Measurements from ENCODE around the gene CCDC90B.
"Not testable (repeated sequence)": the region's sequence is repeated elsewhere in the genome, so short reads cannot be mapped to it uniquely, and the experiment has no call there.

Gene CCDC90B

DNA sequence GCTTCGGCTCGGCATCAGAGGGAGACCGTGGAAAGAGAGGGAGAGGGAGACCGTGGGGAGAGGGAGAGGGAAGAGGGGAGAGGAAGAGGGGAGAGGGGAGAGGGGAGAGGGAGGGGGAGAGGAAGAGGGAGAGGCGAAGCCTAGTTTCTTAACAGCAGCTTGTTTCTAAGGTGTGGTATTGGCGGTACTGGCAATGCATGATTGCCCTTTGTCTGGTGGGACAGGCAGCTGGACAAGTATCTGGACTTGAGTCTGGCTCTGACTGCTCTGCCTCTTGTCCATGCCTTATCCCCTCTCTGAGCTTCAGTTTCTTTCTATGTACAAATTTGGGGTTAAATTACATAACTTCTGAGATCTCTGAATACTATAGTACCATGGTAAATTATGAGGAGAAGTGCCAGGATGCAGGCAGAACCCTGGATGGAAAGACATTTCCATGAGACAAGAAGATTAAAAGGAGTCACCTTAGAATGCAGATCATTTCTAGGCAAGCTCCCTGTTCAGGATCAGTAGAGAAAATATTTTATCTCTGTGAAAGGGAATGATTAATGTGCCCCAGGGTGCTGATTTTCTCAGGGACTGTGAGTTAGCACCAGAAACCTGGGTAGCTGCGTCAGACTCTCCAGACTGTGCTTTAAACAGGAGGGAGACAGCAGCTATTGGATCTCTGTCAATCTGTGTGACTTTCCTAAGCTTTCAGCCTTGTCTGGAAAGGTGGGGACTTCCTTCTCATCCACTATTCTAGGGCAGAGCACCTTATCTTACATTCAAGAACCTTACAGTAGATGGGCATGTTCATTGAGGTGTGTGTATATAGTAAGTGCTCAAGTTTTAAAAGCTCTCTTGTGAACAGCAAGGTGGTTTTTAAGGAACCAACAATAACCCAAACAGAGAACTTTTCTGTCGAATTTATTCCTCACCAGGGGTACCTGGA is 31.9 kb upstream of the CCDC90B start:
- TF ChIP-seq, protein P1, sequence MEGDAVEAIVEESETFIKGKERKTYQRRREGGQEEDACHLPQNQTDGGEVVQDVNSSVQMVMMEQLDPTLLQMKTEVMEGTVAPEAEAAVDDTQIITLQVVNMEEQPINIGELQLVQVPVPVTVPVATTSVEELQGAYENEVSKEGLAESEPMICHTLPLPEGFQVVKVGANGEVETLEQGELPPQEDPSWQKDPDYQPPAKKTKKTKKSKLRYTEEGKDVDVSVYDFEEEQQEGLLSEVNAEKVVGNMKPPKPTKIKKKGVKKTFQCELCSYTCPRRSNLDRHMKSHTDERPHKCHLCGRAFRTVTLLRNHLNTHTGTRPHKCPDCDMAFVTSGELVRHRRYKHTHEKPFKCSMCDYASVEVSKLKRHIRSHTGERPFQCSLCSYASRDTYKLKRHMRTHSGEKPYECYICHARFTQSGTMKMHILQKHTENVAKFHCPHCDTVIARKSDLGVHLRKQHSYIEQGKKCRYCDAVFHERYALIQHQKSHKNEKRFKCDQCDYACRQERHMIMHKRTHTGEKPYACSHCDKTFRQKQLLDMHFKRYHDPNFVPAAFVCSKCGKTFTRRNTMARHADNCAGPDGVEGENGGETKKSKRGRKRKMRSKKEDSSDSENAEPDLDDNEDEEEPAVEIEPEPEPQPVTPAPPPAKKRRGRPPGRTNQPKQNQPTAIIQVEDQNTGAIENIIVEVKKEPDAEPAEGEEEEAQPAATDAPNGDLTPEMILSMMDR (IDR thresholded peaks at IDR 0.05; ENCODE audit: low read depth, low read length) = no peak
- no peak for DNase-seq (ENCODE audit: extremely low read depth, low read depth)

DNA sequence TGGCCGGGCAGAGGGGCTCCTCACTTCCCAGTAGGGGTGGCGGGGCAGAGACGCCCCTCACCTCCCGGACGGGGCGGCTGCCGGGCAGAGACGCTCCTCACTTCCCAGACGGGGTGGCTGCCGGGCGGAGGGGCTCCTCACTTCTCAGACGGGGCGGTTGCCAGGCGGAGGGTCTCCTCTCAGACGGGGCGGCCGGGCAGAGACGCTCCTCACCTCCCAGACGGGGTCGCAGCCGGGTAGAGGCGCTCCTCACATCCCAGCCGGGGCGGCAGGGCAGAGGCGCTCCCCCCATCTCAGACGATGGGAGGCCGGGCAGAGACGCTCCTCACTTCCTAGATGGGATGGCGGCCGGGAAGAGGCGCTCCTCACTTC is 30.7 kb upstream of the CCDC90B start:
- DNase-seq (ENCODE audit: extremely low read depth, low read depth) = not testable (repeated sequence)

DNA sequence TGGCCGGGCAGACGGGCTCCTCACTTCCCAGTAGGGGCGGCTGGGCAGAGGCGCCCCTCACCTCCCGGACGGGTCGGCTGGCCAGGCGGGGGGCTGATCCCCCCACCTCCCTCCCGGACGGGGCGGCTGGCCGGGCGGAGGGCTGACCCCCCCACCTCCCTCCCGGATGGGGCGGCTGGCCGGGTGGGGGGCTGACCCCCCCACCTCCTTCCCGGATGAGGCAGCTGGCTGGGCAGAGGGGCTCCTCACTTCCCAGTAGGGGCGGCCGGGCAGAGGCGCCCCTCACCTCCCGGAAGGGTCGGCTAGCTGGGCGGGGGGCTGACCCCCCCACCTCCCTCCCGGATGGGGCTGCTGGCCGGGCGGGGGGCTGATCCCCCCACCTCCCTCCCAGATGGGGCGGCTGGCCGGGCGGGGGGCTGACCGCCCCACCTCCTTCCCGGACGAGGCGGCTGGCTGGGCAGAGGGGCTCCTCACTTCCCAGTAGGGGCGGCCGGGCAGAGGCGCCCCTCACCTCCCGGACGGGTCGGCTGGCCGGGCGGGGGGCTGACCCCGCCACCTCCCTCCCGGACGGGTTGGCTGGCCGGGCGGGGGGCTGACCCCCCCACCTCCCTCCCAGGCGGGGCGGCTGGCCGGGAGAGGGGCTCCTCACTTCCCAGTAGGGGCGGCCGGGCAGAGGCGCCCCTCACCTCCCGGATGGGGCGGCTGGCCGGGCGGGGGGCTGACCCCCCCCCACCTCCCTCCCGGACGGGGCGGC is 30.2 kb upstream of the CCDC90B start:
- DNase-seq (ENCODE audit: extremely low read depth, low read depth) = not testable (repeated sequence)

DNA sequence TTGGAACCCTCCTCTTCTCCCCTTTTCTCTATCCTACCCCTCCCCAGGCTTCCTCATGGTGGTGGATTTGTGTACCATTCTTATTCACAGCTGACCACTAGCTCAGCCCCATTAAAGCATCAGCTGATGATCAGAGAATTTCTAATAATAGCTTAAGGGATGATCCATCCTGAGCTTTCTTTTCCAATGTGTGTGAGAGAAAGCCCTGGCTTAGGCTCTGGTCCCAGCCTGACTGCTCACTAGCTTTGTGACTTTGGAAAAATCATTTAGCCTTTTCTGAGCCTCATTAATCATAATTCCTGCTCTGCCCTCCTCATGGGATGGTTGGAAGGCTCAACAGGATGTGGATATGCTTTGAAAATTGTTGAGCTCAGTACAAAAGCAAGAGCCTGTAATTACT is 26.3 kb upstream of the CCDC90B start:
- DNase-seq (ENCODE audit: extremely low read depth, low read depth) = no peak
- TF ChIP-seq, protein P1 (IDR thresholded peaks at IDR 0.05; ENCODE audit: low read depth, low read length) = no peak

DNA sequence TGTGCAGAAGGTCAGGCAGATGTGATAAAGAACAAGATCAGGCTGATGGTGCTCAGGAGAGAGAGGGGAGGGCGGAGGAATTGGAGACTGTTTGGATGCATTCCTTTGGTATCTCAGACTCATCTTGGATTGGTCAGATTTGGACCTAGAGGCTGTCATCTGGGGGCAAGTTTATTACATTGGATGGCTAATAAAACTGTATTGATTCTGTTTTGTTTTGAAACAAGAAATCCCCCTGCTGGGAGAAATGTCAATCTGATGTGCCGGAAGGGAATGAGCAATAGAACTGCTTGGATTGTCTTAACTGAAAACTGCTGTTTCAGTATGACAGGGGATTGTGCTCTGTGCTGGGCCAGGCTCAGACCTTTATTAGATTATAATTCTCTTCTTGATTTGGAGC is 25.5 kb upstream of the CCDC90B start:
- no peak for DNase-seq (ENCODE audit: extremely low read depth, low read depth)
- TF ChIP-seq, protein P1 (IDR thresholded peaks at IDR 0.05; ENCODE audit: low read depth, low read length) = no peak

DNA sequence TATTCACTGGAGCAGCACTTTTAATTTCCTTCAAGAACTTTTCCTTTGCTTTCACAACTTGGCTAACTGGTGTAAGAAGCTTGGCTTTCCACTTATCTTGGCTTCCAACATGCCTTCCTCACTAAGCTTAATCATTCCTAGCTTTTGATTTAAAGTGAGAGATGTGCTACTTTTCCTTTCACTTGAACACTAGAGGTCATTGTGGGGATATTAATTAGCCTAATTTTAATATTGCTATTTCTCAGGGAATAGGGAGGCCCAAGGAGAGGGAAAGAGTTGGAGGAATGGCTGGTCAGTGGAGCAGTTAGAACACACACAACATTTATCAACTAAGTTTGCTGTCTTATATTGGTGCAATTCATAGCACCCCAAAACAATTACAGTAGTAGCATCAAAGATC is 24.6 kb upstream of the CCDC90B start:
- TF ChIP-seq, protein P1 (IDR thresholded peaks at IDR 0.05; ENCODE audit: low read depth, low read length) = no peak
- DNase-seq (ENCODE audit: extremely low read depth, low read depth) = no peak

DNA sequence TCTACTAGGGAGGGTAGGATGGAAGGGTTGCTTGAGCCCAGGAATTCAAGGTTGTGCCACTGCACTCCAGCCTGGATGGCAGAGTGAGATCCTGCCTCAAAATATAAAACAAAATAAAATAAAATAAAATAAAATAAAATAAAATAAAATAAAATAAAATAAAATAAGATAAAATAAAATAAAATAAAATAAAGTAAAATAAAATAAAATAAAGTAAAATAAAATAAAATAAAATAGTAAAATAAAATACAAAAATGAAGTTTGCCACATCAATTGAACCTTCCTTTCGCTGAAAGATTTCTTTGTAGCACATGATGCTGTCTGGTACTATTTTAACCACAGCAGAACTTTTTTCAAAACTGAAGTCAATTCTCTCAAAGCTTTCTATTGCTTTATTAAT is 22.4 kb upstream of the CCDC90B start:
- not testable (repeated sequence) for DNase-seq (ENCODE audit: extremely low read depth, low read depth)

DNA sequence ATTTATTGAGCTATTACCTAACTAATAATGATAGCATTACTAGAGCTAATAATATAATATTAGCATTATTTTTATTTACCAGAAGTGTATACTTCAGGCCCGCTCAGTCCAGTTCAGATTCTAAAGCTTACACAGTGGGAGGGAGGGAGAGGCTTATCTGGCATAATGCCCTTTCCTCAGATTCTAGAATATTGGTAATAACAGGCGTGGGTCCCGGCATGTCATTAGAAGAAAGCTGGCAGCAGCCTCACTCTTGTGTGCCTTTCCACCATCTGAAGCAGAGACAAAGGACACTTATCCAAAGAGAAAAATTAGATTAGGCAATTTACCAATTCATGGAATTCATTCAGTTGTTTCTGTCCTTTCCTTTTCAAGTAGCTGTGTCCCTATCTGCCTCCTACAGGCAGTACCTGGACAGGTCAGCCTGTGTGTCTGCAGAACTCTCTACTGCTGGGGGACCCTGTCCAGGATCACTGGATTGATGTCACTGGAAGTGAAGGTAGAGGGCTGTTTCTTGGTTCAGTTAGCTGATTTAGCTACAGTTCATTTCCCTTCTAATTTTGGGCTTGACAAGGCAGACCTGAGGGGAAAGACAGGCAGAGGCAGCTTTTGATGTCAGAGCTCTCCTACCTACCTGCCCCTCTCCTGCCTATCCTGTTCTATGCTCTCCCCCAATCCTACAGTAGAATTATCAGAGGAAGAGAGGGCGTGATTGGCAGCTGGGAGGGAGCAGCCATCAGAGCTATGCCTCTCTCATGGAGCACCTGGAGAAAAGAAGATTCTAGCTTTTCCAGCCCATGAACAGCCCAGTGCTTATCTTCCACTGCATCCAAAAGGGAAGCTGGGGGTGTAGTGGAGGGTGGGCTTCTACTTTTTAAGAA is 20.3 kb upstream of the CCDC90B start:
- DNase-seq (ENCODE audit: extremely low read depth, low read depth) = no peak
- TF ChIP-seq, protein P1 (IDR thresholded peaks at IDR 0.05; ENCODE audit: low read depth, low read length) = no peak

All from AG09319 (cell line).